DMS79 treated with DMSO at 0.1 percent for 48 hours (cell line): ENCODE data around the gene MARVELD1.
A peak's percentile ranks its signal among the peaks of the same experiment; 100 is the strongest.
"Not testable (repeated sequence)": the region's sequence is repeated elsewhere in the genome, so short reads cannot be mapped to it uniquely, and the experiment has no call there.

Experiments
- DNase-seq: peaks from one replicate; lab custom pipeline; 2025; lab: John Stamatoyannopoulos, UW

Gene MARVELD1

DNA sequence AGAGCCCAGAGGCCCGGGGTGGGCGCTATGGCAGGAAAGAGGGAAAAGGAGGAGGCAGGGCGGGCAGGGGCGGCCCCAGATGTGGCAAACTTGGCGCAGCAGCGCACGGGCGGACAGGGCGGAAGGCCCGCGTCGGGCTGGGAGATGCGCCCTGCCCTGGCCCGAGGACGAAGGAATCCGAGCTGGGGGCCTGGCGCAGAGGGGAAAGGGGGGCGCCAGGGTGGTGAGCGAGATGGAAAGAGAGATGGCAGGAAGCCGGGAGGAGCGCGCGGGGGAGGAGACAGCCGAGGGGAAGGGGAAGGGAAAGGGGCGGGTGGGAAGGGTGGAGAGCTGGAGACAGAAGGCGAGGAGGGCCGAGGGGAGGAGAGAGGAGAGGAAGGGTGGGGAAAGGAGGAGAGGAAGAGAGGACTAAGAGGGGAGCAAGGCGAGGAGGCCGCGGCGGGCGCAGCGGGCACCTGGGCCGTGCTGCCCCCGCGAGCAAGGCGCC is at the start of gene MARVELD1:
TSS of gene MARVELD1 (plus strand) at position 392 of the 487 bp plus-strand sequence. CDS start 147 bp downstream, outside the sequence.
- DNase-seq: peak; percentile 13

DNA sequence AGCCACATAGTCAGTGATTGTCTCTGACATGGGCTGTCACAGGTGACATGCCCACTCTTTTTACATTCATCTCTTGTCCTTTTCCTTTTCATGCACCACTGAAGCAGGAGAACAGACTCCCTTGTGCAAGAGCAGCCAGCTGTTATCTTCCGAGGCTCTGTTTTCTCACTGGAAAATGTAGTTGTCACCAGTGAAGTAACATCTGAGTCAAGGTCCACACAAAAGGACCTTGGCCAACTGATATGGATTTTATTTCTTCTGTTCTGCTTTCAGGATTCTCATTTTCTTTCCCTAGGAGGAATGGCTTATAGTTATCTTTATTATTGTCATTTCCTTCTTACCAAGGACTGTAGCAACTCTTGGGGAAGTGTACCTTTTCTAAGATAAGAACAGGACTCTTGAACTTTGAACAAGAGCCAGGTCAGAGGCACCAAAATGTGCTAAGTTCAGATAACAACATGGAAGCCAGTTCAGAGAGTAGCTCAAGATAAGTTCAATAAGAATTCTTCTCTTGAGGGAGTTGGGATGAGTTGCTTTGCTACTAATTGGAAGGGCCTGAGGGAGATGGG is 49.2 kb upstream of the MARVELD1 start:
- DNase-seq: no peak

DNA sequence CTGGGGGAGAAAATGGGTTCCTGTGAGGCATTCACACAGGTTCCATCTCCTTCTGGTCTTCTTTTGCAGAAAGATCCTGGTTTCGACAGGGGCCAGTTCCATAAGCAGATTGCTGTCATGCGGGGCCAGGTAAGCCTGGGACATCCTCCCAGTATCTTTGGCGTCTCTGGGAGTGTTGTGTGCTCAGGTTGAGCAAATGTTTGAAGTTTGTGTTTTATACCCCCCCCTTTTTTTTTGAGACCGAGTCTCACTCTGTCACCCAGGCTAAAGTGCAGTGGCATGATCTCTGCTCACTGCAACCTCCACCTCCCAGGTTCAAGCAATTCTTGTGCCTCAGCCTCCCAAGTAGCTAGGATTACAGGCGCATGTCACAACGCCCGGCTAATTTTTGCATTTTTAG is 46.5 kb upstream of the MARVELD1 start:
- DNase-seq: no peak

DNA sequence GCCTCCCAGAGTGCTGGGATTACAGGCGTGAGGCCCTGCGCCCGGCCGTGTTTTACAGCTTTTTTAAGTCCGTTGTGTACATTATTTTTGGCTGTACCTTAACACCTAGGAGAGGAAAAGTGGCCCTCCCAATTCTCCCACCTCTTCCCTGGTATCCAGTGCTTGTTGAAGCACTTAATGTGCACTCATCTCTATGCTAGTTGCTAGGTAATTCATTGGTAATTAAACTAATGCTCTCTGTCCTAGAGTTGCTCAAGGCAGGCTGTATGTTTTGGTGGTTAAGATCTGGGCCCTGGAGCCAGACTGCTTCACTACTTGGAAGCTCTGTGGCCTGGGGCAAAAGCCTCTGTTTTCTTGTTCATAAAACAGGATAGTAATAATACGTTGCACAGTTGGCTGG is 46.1 kb upstream of the MARVELD1 start:
- DNase-seq: no peak

DNA sequence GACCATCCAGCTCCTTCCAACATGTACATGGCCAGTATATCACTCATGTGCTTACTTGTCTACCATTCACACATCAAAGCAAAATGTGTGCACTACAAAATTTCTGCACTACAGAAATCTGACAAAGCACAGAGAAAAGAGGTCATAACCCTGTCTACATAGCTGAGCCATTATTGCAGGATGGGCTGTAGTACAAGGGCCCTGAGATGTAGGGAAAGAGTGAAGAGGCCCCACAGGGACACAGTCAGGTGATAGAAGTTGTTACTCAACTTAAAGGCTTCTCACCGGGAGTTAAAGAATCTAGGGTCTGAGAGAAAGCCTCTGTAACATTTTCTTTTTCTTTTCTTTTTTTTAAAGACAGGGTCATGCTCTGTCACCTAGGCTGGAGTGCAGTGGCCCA is 44.0 kb upstream of the MARVELD1 start:
- no peak for DNase-seq

DNA sequence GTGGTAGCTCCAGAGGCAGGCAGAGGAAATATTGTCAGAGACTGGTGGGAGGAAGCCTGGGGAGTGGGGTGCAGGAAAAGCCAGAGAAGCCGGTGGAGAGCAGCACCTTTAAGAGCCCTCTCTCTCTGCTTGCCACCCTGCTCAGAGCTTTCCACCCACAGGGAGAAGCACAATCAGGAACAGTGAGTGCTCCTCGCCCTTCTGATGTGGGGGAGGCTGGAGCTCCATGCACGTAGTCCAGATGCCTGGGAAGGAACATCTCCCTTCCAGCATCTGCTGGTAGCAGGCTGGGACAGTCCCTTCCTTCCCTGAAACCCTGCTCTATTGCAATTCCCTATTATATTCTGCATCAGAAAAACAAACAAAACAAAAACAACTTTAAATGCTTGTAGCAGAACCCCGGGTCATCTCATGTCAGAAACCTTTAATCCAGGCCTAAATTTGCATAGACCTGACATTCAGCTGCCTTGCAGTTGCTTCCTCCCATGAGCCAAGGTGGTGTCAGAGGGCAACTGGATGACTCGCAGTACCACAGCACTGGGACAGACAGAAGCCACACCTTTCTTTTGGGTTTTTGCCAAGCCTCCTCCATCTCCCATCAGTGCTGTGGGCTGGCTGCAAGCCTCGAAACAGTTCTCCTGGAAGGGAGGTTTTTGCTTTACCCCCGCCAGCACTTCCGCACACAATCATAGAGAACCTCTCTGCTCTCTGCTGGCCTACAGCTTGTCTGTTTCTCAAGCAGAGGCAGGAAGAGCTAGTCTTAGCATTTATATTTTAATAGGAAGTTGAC is 39.6 kb upstream of the MARVELD1 start:
- DNase-seq: no peak

DNA sequence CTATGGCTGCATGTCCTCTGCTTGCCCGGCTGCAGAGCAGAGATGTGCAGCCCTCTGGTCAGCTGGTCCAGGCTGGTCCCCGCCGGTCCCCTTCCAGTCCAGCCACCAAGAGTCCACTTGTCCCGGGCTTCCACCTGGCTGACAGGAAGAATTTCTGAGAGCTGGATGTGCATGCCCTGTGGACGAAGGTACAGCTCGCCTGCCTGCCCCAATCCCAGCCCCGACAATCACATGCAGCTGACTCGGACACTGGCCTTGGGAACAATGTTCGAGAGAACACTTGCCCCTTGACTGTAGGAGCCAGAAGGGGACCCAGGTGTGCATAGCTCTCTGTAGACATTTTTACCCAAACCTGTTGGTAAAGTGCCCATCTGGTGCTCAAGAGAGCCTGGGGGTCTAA is 38.3 kb upstream of the MARVELD1 start:
- no peak for DNase-seq

DNA sequence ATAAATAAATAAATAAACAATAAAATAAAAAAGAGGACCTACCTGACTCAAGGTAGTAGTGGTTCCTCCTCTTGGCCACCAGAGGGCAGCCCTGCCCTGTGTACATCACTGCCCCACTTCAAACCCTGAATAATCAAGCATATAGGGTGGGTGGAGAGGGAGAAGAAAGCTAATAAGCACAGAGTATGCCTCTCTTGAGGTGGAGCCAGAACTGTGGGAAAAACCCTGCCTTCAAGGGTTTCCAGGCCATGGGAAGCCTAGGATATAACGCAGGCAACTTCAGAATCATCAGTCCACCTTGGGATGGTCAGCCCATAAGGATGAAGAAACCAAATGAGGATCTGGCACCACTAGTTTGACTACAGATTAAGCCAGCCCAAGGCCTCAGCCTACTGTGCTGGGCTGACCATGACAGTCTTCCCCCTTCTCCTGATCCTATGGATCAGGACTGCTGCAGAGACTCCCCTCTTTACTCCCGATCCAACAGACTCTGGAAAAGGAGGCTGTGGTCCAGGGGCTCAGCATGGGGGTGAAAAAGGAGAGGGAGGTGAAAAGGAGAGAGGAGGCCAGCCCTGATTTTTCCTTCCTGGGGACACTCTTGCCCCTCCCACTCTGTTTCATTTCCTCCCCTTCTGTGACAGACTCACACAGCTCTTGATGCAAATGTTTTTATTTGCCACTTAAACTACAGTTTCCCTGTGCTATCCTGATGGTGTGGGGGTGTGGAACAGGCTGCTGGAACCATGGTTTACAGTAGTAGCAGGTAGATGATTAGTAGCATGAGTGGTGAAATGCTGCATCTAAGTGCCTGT is 36.6 kb upstream of the MARVELD1 start:
- peak; percentile 8 for DNase-seq

DNA sequence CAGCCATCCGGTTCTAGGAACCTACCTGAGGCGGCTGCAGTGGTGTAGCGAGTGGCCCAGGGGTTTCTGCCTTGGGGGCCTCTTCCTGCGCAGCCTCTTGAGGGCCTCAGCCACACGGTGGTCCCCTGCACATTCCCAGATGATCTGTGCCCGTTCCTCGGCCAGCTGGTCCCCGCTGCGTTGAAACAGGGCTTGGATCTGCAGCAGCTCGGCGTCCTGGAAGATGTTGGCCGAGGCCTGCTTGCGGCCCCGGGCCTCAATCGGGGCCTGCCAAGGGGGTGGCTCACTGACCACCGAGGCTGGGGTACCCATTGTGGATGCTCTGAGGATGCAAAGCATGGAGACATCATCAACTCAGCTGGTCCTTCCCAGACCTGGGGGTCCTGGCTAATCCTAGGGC is 33.9 kb upstream of the MARVELD1 start:
- no peak for DNase-seq

DNA sequence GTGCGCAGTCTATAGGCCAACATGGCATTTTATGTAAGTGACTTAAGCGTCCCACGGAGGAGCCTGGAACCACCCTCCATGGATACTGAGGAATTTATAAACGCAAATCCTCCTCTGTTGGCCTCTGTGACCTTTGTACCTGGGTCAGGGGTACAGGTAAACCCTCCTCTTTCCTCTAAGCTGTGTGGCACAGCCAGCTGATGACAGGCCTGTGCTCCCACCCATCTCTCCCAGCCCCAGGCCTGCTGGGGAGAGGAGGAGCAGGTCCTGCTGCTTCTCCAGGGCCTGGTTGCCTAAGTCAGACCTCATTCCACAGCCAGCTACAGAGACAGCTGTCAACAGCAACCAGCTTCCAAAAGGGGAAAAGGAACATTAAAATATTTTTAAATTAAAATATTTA is 31.5 kb upstream of the MARVELD1 start:
- no peak for DNase-seq

DNA sequence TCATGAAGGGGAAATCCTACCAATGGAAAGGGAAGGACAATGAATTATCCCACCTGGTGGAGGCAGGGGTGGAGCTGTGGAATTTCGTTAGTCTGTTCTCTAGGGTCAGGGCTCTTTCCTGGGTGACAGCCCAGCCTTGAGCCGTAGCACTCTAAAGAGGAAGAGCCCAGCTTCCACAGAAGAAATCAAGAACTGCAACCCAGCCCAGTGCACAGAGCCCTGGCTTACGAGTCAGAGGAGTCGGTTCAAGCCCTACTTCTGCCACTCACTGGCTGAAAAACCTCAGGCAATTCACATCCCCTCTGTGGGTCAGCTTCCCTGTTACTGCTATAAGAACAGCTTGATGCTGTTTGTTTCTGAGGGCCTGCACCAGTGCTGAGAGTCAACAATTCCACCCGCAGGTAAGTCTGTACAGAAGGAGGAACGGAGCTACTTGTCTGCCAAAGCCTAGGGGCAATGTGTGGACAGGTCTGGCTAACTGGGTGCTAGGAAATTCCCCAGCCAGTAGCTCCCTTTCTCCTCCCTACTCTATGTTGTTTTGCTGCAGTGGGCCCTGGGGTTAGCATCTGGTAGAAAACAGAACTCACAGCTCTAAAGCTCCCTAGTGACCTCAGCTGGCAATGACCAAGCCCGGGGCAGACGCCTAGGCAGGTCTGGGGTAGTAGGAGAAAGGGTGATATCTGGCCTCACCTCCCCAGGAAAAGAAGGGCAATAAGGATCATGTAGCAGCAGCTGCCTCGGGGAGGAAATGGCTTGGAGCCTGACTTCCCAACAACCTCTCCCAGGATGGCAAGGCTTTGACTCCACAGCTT is 29.8 kb upstream of the MARVELD1 start:
- DNase-seq: no peak

DNA sequence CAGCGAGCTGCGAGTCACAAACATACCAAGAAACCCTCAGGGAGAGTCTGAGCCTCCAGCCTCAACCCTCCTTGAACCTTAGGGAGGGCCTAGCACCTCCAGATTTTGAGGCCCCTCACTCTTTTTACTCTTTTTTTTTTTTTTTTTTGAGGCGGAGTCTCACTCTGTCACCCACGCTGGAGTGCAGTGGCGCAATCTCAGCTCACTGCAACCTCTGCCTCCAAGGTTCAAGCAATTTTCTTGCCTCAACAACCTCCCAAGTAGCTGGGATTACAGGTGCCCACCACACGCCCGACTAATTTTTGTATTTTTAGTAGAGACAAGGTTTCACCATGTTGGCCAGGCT is 29.2 kb upstream of the MARVELD1 start:
- not testable (repeated sequence) for DNase-seq

DNA sequence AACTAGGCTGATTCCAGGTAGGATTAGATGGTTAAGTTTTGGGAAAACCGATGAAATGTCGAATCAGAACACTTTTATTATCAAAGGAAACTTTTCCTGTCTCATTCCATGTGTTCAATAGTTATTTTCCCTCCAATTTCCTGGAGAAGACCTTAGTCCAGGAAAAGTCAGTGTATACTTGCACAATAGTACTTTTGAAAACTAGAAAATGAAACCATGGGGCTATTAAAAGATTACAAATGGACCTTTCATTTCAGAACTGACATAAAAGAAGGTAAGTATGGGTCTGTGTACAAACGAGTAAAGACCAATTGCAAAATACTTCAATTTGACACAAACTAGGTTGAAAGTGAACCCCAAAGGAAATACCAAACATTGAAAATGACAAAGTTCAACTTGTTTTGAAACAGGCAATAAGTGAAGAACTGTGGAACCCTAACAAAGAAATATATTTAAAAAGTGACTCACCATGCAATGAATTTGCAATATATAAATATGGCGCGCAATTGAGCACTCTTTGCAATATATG is 28.6 kb upstream of the MARVELD1 start:
- DNase-seq: no peak

DNA sequence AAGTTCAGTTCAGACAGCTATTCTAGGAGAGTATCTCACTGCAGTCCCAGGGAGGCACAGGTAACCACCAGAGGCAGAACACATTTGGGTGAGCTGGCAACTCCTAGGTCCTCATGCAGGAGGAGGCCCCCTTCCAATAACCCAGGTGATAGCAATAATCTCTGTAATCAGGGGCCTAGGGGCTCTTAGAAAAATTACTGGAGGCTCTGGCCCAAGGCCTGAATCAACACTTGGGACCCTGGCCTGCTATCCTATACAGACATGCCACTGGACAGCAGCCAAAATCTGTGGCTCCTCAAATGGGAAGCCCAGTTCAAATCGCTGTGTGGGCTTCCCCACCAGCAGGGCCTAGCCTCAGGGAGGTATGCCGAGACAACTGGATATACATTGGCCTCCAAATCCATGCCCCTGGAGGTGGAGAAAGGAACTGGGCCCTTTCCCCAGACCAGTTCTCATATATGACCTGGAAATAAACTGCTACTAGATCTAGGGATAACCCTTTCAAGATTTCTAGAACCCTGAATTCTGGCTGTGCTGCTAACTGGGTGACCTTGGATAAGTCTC is 28.1 kb upstream of the MARVELD1 start:
- no peak for DNase-seq

DNA sequence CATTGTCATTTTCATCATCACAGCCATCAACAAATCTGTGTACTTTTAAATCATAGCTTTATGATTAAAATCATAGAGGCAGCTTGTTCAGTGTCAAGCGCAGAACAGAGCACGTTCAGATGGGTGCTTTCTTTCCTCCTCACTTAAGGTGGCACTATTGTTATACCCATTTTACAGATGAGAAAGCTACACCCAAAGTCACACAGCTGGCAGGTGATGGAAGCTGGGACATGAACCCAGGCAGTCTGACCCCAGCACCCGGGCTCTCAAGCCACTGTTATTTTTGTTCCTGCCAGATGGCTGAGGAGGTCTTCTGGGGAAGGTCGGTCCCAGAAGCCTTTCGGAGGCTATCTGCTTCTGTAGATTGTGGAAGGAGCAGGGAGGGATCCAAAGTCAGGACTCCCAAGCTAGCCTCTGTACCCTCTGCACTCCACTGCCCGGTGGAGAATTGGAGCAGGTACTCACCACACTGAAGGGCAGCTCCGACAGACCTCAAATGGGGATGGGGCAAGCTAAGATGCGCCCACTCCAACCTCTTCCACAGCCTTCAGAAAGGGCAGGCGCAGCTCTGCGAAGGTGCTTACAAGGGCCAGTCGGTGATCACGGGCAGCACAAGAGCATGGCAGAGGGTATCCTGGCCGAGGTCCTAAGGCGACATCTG is 27.1 kb upstream of the MARVELD1 start:
- DNase-seq: no peak

DNA sequence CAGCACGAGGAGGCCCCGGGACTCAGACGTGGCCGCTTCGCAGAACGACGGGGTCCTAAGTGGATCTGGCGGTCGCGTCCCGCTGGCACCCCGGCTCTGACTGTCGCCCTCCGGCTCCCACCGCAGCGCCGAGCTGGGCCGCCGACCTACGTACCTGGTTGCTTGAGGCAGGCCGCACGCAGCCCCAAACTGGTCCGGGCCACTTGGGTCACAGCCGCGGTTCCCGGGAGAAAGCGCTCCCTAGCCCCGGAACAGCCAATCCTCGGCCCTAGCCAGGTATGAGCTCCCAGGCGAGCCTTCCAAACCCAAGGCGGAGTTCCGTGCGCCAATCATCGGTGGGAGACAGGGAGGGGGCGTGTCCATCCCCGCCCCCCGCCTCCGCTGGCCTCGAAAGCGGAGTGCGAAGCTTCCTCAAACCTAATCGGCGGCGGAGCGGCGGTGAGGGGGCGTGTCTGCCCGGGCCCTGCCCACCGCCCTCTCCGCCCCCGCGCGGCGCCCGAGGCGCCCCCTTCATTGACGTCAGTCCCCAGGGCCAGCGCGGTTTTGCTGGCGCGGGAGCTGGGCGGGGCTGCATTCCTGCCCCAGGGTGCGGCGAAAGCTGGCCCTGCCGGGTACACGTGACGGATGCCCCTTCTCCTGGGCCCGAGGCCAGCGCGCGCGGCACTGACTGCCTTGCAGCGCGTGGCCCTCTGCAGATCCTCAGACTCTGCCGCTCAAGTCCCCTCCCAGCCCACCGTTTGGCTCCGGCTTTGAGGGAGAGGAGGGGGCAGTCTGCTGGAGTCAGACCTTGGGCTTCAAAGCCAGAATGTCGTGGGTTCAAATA is 26.4 kb upstream of the MARVELD1 start, which contains the start of gene AVPI1:
TSS of gene AVPI1 (minus strand) at position 280 of the 823 bp plus-strand sequence. CDS start 7,336 bp downstream, outside the sequence.
- DNase-seq: peak; percentile 82

DNA sequence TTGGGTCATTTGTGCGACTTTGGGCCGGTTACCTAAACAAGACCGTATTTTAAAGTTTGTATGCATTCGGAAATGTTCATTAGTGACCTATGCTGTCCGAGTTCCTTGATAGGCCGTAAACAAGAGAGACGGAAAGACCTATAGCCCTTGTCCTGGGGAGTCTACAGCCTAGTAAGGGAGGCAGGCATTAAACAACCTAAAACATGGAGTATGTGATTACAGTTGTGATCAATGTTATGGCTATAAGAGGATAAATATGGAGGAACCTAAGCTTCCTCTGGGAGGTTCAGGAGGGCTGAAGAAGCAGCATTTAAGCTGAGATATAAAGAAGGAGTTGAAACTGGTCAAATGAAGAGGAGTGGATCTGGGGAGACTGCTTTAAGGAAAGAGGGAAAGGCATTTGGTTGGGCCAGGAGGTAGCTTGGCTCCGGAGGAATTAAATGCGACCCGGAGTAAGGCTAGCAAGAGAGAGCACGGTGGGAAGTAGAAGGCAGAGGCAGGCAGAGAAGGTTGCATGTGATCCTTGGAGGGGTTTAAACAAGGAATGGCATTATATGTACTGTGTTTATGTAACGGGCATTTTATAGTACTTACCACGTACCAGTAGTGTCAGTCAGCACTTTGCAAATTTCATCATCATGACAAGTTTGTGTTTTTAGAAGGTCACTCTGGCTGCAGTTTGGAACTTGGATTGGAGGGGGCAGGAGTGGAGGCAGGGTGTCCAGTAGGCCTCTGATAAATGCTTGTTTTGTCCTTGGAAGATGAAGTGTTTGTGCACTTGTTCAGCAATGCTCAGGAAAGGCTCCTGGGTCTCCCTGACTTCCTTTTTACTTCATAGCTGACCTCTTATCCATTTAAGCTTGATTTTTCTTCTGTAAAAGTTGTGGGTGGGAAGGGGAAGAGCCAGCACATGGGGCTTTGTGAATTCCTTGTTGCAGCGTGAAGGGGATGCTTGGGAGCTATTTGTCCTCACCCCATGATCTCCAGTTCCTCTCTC is 25.4 kb upstream of the MARVELD1 start:
- no peak for DNase-seq

DNA sequence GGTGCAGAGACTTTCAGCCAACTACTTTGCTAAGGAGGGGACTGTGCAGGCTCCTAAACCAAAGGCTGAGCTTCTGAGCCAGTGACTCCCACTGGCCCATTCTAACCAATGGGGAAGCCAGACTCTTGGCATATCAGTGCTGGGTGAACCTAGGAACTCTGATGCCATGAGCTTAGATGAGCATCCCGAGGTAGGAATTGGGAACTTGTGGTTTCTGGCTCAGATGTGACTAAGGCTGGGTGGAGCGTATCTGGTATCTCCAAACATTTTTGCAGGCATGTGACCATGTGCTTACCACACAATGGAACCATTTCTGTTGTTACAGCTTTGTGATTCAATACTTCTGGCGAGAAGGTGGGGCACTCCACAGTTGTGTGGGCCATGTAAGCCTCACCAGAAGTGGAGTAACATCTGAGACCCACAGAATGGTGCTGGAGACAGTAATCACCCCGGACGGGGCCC is 23.9 kb upstream of the MARVELD1 start:
- DNase-seq: no peak
